Measurements from ENCODE around the gene ARHGAP44.

The ARHGAP44 gene

DNA sequence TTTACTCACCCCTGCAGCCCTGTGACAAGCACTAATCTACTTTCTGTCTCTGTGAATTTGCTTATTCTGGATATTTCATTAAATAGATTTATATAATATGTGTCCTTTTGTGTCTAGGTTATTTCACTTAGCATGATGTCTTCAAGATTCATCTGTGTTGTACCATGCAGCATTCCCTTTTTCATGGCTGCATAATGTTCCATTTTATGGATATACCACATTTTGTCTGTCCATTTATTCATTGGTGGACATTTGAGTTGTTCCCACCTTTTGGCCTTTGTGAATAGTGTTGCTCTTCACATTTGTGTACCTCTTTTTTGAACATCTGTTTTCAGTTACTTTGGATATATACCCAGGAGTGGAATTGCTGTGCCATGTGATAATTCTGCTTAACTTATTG lies 118.2 kb downstream of the ARHGAP44 start:
- no peak for DNase-seq

DNA sequence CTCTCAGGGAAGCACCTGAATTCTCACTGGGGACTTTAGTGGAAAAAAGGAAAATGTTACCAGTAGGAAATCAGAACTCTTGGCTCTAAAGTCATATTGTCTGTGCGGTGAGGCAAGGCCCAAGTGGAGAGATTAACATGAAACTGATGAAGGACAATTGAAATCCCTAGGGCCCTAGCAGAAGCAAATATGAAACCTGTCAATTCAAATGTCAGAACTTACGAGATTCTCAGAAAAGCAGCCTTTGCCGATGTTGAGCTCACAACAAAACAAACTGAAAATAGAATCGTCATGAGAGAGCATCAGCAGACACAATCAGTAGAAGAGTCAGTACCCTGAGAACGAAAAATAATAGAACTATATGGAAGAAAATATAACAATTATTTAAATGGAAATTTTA lies 119.7 kb downstream of the ARHGAP44 start:
- DNase-seq, result no peak

- DNase-seq, result no peak
Measured at GRCh38 chr17:12909511-12909910, 120.2 kb downstream of the ARHGAP44 start.

- DNase-seq, result no peak
Measured at GRCh38 chr17:12911239-12911638, 121.9 kb downstream of the ARHGAP44 start.

- no peak for DNase-seq
Measured at GRCh38 chr17:12917399-12917798, 128.1 kb downstream of the ARHGAP44 start.

GRCh38 chr17:12918142-12918541 lies 128.8 kb downstream of the ARHGAP44 start:
- no peak for DNase-seq

DNA sequence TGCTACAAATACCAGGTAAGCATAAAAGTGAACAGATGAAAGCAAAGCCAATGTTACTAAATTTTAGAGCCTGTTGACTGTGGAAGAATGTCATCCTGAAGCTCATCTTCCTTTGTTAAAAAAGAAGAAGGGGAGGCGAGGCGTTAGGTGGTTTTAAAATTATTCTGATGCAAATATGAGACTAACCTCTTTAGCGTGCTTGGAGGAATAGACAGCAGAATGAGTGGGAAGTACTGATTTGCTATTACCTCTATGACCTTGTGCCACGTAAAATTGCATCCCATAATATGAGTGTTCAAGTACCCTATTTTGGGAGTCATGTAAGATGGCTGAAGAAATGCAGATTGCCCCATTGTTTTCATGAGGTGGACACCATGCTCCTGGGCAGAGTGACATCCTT lies 132.8 kb downstream of the ARHGAP44 start:
- DNase-seq, result no peak

DNA sequence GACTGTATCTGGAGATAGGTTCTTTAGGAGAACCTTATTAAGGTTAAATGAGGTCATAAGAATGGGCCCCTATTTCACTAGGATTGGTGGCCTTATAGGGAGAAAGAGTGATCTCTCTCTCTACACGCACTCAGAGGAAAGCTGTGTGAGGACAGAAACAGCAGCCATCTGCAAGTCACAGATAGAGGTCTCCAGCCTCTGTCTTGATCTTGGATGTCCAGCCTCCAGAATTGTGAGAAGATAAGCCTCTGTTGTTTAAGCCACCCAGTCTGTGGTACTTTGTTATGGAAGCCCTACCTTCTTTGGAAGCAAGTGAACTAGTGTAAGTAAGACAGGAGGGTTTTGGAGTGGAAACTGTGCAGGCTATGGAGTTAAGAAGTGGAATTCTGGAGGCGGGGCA lies 135.3 kb downstream of the ARHGAP44 start:
- DNase-seq, result no peak

DNA sequence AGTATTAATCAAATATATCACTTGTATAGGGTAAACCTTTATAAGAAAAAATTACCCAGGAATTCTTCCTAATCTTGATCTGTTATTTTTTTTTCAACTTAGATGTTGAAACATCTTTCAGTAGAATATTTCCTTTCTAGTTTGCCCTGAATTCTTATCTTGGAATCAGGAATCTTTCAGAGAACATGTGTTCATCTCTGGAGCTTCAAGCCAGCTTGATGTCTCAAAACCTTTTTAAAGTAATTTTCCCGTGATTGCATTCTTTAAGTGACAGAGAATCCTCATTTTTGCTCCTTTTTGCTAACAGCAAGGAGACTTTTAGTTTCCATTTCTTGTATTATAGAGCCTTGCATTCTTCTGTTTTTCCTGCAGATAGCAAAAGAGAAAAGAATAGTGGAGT lies 137.7 kb downstream of the ARHGAP44 start:
- DNase-seq, result no peak

DNA sequence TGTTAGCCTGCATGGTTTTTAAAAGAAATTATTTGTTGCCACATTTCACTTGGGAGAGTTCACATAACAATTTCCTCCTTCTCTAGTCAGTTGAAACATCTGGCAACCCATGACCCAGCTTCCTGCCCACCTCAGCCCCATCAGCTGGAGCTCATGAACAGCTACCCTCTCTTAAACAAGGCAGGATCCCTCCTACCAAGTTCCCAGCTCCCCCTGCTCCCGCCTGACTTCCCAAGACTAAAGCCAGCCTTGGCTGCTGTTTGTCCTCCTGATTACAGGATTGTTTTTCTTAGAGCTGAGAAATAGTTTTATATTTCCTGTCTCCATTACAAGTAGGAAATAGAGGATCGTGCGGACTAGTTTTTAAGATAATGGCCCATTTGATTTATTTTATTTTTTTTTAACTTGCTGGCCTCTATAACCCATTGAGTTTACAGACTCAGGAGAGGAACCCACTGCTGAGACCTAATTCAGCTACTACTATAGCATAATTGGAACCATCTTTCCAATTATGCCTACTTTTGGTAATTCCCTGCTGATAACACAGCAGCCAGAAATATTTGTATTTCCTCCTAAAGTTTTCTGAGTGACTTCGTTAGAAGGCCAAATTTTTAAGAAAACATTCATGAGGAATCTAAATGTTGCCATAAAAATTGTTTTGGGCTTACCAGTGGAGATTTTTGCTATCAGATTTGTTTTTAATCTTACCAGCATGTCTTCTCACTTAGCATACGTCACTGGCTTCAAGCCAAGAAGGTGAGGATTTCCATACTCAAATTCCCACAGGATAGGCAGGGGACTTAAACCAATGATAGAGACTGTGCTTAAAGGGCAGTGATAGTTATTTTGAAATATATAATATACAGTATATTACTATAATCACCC lies 138.5 kb downstream of the ARHGAP44 start:
- peak; percentile 2 for DNase-seq

GRCh38 chr17:12928736-12929135 lies 139.4 kb downstream of the ARHGAP44 start:
- DNase-seq, result no peak

GRCh38 chr17:12936501-12936900 lies 147.2 kb downstream of the ARHGAP44 start:
- DNase-seq, result no peak

DNA sequence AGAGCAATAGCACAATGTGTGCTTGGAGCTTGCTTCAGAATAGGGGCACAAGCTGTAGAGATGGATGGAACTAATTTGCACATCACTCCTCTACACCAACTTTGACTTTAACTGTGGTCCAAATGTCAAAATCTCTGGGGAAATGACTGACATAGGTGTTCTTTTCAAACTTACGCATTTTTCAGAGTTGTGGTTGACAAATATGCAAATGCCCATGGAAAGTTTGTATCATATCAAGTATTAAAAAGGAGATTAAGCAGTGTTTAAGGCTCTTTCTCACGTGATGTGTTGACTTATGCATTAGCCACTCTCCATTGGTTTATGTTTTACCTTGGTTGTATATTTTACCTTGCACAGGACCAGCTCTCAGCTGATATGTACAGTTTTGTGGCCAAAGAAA lies 151.4 kb downstream of the ARHGAP44 start:
- DNase-seq, result no peak

DNA sequence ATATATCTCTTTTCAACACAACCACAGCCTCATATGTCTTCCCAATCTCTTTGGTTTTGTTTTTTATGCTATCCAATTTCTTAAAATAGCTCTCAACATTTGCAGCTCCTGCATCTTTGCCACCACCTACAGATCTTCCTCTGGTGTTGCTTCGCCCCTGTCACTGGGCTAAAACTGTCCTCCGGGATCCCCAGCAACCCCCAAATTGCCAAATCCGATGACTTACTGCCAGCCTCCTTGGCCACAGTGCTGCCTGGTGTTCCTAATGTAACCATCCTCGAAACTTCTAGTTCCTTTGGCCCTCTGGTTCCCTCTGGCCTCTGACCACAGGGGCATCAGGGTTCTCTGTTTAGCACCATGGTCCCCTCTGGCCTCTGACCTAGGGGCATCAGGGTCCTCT lies 157.7 kb downstream of the ARHGAP44 start:
- DNase-seq, result no peak

- no peak for DNase-seq
Measured at GRCh38 chr17:12952012-12952411, 162.7 kb downstream of the ARHGAP44 start.

DNA sequence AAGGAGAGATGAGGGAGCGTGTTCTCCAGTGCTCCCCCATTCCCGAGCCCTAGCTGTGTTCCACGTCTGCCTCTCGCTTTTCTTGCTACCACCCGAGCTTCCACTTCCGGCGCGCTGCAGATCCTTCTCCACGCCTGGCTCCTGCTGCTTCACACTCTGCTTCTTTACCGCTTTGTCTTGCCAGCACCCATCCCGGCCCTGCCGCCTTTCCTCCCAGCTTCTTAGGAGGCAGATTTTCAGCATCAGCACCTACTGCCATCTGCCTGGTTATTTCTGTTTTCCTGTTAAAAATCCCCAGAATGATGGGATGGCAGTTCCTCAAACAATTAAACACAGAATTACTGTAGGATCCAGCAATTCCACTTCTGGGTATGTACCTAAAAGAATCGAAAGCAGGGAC lies 163.9 kb downstream of the ARHGAP44 start:
- DNase-seq, result no peak

- no peak for DNase-seq
Measured at GRCh38 chr17:12955521-12955920, 166.2 kb downstream of the ARHGAP44 start.

- DNase-seq, result no peak
Measured at GRCh38 chr17:12958786-12959185, 169.5 kb downstream of the ARHGAP44 start.

GRCh38 chr17:12959441-12959840 lies 170.1 kb downstream of the ARHGAP44 start:
- no peak for DNase-seq

- no peak for DNase-seq
Measured at GRCh38 chr17:12961655-12962054, 172.4 kb downstream of the ARHGAP44 start.

DNA sequence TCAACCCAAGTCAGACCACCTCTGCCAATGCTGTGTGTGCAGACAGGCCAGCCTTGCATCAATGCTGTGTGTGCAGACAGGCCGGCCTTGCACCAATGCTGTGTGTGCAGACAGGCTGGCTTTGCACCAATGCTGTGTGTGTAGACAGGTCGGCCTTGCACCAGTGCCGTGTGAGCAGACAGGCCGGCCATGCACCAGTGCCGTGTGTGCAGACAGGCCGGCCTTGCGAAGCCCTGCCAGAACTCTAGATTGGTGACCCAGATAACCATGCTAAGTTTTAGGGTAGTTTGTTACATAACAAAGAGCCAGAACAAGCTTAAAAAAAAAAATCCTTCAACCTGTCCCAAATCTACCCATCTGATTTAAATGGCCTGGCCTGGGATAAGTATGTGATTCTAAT lies 174.2 kb downstream of the ARHGAP44 start:
- DNase-seq, result no peak

GRCh38 chr17:12964162-12964561 lies 174.9 kb downstream of the ARHGAP44 start:
- DNase-seq, result no peak

DNA sequence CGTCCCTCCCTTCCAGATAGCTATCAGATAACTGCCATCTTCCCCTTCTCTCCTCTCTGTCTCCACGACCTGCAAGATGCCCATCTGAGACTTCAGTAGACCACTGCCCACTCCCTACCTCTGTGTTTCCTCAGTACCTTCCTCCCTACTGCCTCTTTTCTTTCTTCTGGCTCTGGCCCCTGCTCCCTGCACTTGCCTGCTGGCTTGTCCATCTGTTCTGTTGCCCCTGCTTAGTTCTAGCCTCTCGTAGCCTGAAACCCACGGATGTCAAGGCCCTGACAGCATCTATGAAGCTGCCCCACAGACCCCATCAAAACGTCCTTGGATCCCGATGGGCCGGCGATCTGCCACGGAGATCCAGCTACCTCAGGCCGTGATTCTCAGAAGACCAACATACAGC lies 175.5 kb downstream of the ARHGAP44 start:
- DNase-seq, result no peak

DNA sequence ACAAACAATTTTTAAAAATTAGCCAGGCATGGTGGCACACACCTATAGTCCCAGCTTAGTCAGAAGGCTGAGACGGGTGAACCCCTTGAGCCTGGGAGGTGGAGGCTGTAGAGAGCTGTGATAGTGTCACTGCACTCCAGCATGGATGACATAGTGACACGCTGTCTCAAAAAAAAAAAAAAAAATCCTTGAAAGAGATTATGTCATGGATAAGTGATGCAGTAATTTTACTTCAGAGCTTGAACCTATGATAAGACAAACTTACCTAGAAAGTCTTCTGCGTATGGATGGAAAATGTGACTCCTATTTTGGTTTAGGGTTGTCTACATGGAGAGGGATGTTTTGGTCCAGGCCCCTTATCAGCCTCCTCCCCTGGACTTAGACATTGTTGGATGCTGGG lies 176.7 kb downstream of the ARHGAP44 start:
- DNase-seq, result no peak

- DNase-seq, result no peak
Measured at GRCh38 chr17:12966413-12966812, 177.1 kb downstream of the ARHGAP44 start.

Measured in eye (tissue), 1 donor.